Esophagus (tissue), 2 donors: ENCODE results near the gene SORL1. TPM values are rescaled to one million over a fixed set of nuclear protein-coding genes. Genes with fewer than 3 reads are reported as not detected.
A peak's percentile ranks its signal among the peaks of the same experiment; 100 is the strongest.

Experiments
- H3K27ac ChIP-seq, 2 donors: one replicate each; pipeline ENCODE4 v1.5.1; 2013; ENCODE audit warnings: low read depth in 2 of 2, mild to moderate bottlenecking in 2 of 2, inconsistent platforms in 1 of 2, low read length in 1 of 2, moderate library complexity in 1 of 2
- H3K27me3 ChIP-seq, 2 donors: one replicate each; pipeline ENCODE4 v1.6.1; 2013; ENCODE audit warnings: low read length in 2 of 2, control low read depth in 1 of 2, mild to moderate bottlenecking in 1 of 2; ENCODE audit not compliant: insufficient read depth in 2 of 2, control insufficient read depth in 1 of 2
- H3K36me3 ChIP-seq, 2 donors: one replicate each; pipeline ENCODE4 v1.6.1; 2013; ENCODE audit warnings: low read length in 1 of 2; ENCODE audit not compliant: control insufficient read depth in 2 of 2, insufficient read depth in 2 of 2
- H3K4me1 ChIP-seq, 2 donors: one replicate each; pipeline ENCODE4 v1.6.1; 2013; ENCODE audit warnings: low read length in 1 of 2; ENCODE audit not compliant: control insufficient read depth in 2 of 2, insufficient read depth in 2 of 2
- H3K4me3 ChIP-seq, 2 donors: one replicate each; pipeline ENCODE4 v1.5.1; 2013; ENCODE audit warnings: low read length in 2 of 2, mild to moderate bottlenecking in 2 of 2, low read depth in 1 of 2, moderate library complexity in 1 of 2
- H3K9me3 ChIP-seq, 2 donors: one replicate each; pipeline ENCODE4 v1.6.1; 2013; ENCODE audit warnings: mild to moderate bottlenecking in 2 of 2, low read depth in 1 of 2, low read length in 1 of 2, moderate library complexity in 1 of 2; ENCODE audit not compliant: control insufficient read depth in 2 of 2, insufficient read depth in 1 of 2
- WGBS, 2 donors: extraction: QIAGEN DNeasy Blood & Tissue Kit; methylation state at CpG; one replicate each; pipeline ENCODE4 v1.1.7; 2013; 5-methylcytosine and 5-hydroxymethylcytosine counted together
- polyA plus RNA-seq, 2 donors: library from polyadenylated mRNA; stranded (reverse); fragments of 200-250 nt; gene quantifications; one replicate each; pipeline ENCODE4 v1.2.3, GENCODE V29; 2013
- donor health status: healthy with polysubstance abuse.
- donor health status: Bipolar disorder and iron deficiency.

The SORL1 gene
- polyA plus RNA-seq, 2 donors: 2.5 to 3.0 TPM

GRCh38 chr11:121426476-121427399 lies 25.4 kb upstream of the SORL1 start:
- 27 to 28% methylated on average over 47 to 48 of the region's 48 CpGs for WGBS, 2 donors
- H3K27me3 ChIP-seq: no peaks in the 10 kb centered on the region
- no peak overlapping the region for H3K27ac ChIP-seq
- H3K4me1 ChIP-seq: peaks cover 0 to 4% of the 10 kb centered on the region in 2 donors
- H3K9me3 ChIP-seq: no peaks in the 10 kb centered on the region
- H3K4me3 ChIP-seq: peak overlapping the region in 1 of 2 donors; percentile 28
- H3K36me3 ChIP-seq: no peaks in the 10 kb centered on the region

- no peak overlapping the region for H3K27ac ChIP-seq
- no peaks in the 10 kb centered on the region for H3K27me3 ChIP-seq
- peak overlapping the region in 1 of 2 donors; percentile 28 for H3K4me3 ChIP-seq
- 12% methylated on average over 8 of the region's 8 CpGs for WGBS, 2 donors
- peaks cover 0 to 4% of the 10 kb centered on the region in 2 donors for H3K4me1 ChIP-seq
- no peaks in the 10 kb centered on the region for H3K36me3 ChIP-seq
- no peaks in the 10 kb centered on the region for H3K9me3 ChIP-seq
Measured at GRCh38 chr11:121427400-121427744, 24.7 kb upstream of the SORL1 start.

GRCh38 chr11:121429556-121429955 lies 22.6 kb upstream of the SORL1 start:
- Histone ChIP-seq H3K9me3 (no peaks in the 10 kb centered on the region), H3K36me3 (no peaks in the 10 kb centered on the region), H3K27me3 (no peaks in the 10 kb centered on the region), H3K4me1 (peaks cover 0 to 4% of the 10 kb centered on the region in 2 donors), H3K27ac (no peak overlapping the region), H3K4me3 (no peak overlapping the region)
- 57 to 58% methylated on average over 3 of the region's 3 CpGs for WGBS, 2 donors

- WGBS, 2 donors: 75 to 79% methylated on average over 4 of the region's 4 CpGs
- Histone ChIP-seq H3K27me3 (no peaks in the 10 kb centered on the region), H3K4me3 (no peak overlapping the region), H3K36me3 (no peaks in the 10 kb centered on the region), H3K9me3 (no peaks in the 10 kb centered on the region), H3K27ac (no peak overlapping the region), H3K4me1 (peaks cover 3 to 4% of the 10 kb centered on the region in 2 donors)
Measured at GRCh38 chr11:121431820-121432526, 20.1 kb upstream of the SORL1 start.

GRCh38 chr11:121435132-121435531 lies 17.0 kb upstream of the SORL1 start:
- 51 to 54% methylated on average over 4 of the region's 4 CpGs for WGBS, 2 donors
- Histone ChIP-seq H3K27me3 (no peaks in the 10 kb centered on the region), H3K36me3 (no peaks in the 10 kb centered on the region), H3K4me1 (peaks cover 0 to 4% of the 10 kb centered on the region in 2 donors), H3K27ac (peak overlapping the region; percentile 14 to 33), H3K4me3 (no peak overlapping the region), H3K9me3 (no peaks in the 10 kb centered on the region)

GRCh38 chr11:121435551-121436511 lies 16.3 kb upstream of the SORL1 start:
- Histone ChIP-seq H3K4me3 (no peak overlapping the region), H3K36me3 (no peaks in the 10 kb centered on the region), H3K4me1 (peaks cover 0 to 4% of the 10 kb centered on the region in 2 donors), H3K27ac (peak overlapping the region; percentile 33 to 72), H3K27me3 (no peaks in the 10 kb centered on the region), H3K9me3 (no peaks in the 10 kb centered on the region)
- WGBS, 2 donors: 68 to 75% methylated on average over 3 of the region's 3 CpGs

GRCh38 chr11:121437018-121437685 lies 15.0 kb upstream of the SORL1 start:
- no peaks in the 10 kb centered on the region for H3K27me3 ChIP-seq
- no peaks in the 10 kb centered on the region for H3K9me3 ChIP-seq
- no peak overlapping the region for H3K27ac ChIP-seq
- peaks cover 0 to 4% of the 10 kb centered on the region in 2 donors for H3K4me1 ChIP-seq
- no peaks in the 10 kb centered on the region for H3K36me3 ChIP-seq
- no peak overlapping the region for H3K4me3 ChIP-seq

GRCh38 chr11:121437686-121438078 lies 14.4 kb upstream of the SORL1 start:
- peaks cover 0 to 4% of the 10 kb centered on the region in 2 donors for H3K4me1 ChIP-seq
- no peak overlapping the region for H3K4me3 ChIP-seq
- H3K27ac ChIP-seq: no peak overlapping the region
- no peaks in the 10 kb centered on the region for H3K27me3 ChIP-seq
- no peaks in the 10 kb centered on the region for H3K9me3 ChIP-seq
- no peaks in the 10 kb centered on the region for H3K36me3 ChIP-seq
- WGBS, 2 donors: 78 to 85% methylated on average over 4 of the region's 4 CpGs

- no peaks in the 10 kb centered on the region for H3K36me3 ChIP-seq
- 44 to 60% methylated on average over 4 of the region's 4 CpGs for WGBS, 2 donors
- no peaks in the 10 kb centered on the region for H3K27me3 ChIP-seq
- H3K9me3 ChIP-seq: no peaks in the 10 kb centered on the region
- H3K4me3 ChIP-seq: no peak overlapping the region
- H3K4me1 ChIP-seq: peaks cover 0 to 4% of the 10 kb centered on the region in 2 donors
- no peak overlapping the region for H3K27ac ChIP-seq
Measured at GRCh38 chr11:121439337-121439736, 12.8 kb upstream of the SORL1 start.
